Smooth muscle cell (in vitro differentiated cells): ENCODE results near the gene LRRC53. TPM values are rescaled to one million over a fixed set of nuclear protein-coding genes. Genes with fewer than 3 reads are reported as not detected.

Experiments used
- DNase-seq: peaks from one replicate; lab custom pipeline; 2025; ENCODE audit not compliant: unreplicated experiment; lab: John Stamatoyannopoulos, UW
- H2AFZ ChIP-seq: fragments of 200-600 bp; sonication (generic); 2 replicates; pipeline ENCODE4 v1.6.0; 2016; ENCODE audit warnings: antibody characterized with exemption, low read depth, mild to moderate bottlenecking
- H3F3A ChIP-seq: fragments of 200-600 bp; sonication (generic); 2 replicates; pipeline ENCODE4 v1.6.0; 2017; ENCODE audit warnings: antibody characterized with exemption, low read depth
- H3K27ac ChIP-seq: fragments of 200-600 bp; sonication (generic); 2 replicates; pipeline ENCODE4 v1.5.1; 2016; ENCODE audit warnings: low read depth, mild to moderate bottlenecking
- H3K27me3 ChIP-seq: fragments of 200-600 bp; sonication (generic); 2 replicates; pipeline ENCODE4 v1.6.1; 2016; ENCODE audit warnings: low read depth, mild to moderate bottlenecking
- H3K36me3 ChIP-seq: fragments of 200-600 bp; sonication (generic); 2 replicates; pipeline ENCODE4 v1.5.1; 2016; ENCODE audit warnings: low read depth
- H3K4me1 ChIP-seq: fragments of 200-600 bp; sonication (generic); 2 replicates; pipeline ENCODE4 v1.5.1; 2016; ENCODE audit warnings: low read depth
- H3K4me2 ChIP-seq: fragments of 200-600 bp; sonication (generic); 2 replicates; pipeline ENCODE4 v1.6.0; 2016; ENCODE audit warnings: mild to moderate bottlenecking
- H3K4me3 ChIP-seq: fragments of 200-600 bp; sonication (generic); 2 replicates; pipeline ENCODE4 v1.5.1; 2016; ENCODE audit warnings: mild to moderate bottlenecking
- H3K79me2 ChIP-seq: fragments of 200-600 bp; sonication (generic); 2 replicates; pipeline ENCODE4 v1.6.0; 2016; ENCODE audit warnings: low read depth, mild to moderate bottlenecking
- H3K9ac ChIP-seq: fragments of 200-600 bp; sonication (generic); 2 replicates; pipeline ENCODE4 v1.6.0; 2016; ENCODE audit warnings: low read depth
- H3K9me3 ChIP-seq: fragments of 200-600 bp; sonication (generic); replicated peaks from 2 replicates; pipeline ENCODE4 v1.5.1; 2016; ENCODE audit warnings: low read depth
- H4K20me1 ChIP-seq: fragments of 200-600 bp; sonication (generic); 2 replicates; pipeline ENCODE4 v1.6.0; 2016; ENCODE audit warnings: low read depth
- CTCF ChIP-seq: fragments of 200-600 bp; sonication (generic); IDR thresholded peaks from 2 replicates; pipeline ENCODE4 v1.5.1; 2017; ENCODE audit warnings: borderline replicate concordance, mild to moderate bottlenecking, antibody characterized with exemption; ENCODE audit not compliant: insufficient read depth, poor library complexity, severe bottlenecking
- WGBS: methylation state at CpG from one replicate; pipeline ENCODE4 v1.1.7; 2016; ENCODE audit warnings: low lambda C conversion rate; 5-methylcytosine and 5-hydroxymethylcytosine counted together
- polyA plus RNA-seq: library from polyadenylated mRNA; unstranded; fragments of >200 nt; fragmentation: Nextera tagmentation; extraction: Ambion mirVana; gene quantifications from 2 replicates; pipeline ENCODE4 v1.2.1, GENCODE V29; 2016
- total RNA-seq: library from RNA; depleted of rRNA; stranded (reverse); fragments of >200 nt; gene quantifications from 2 replicates; pipeline ENCODE4 v1.2.3, GENCODE V29; 2014

Gene LRRC53
- total and polyA plus RNA-seq, 2 experiments from 2014 or later, result not detected

- H3K27me3 ChIP-seq, result no peaks in the 10 kb centered on the region
- TF ChIP-seq CTCF, result no peak
- H3K36me3 ChIP-seq, result no peaks in the 10 kb centered on the region
- H4K20me1 ChIP-seq, result peaks cover 7% of the 10 kb centered on the region
- H3K79me2 ChIP-seq, result no peaks in the 10 kb centered on the region
- WGBS, result 88% methylated on average over 3 of the region's 3 CpGs
- H3K27ac ChIP-seq, result no peak overlapping the region
- H3F3A ChIP-seq, result peaks cover 7% of the 10 kb centered on the region
- no peak overlapping the region for H2AFZ ChIP-seq
- no peak overlapping the region for H3K4me2 ChIP-seq
- no peak overlapping the region for H3K4me3 ChIP-seq
- DNase-seq, result no peak
- peaks cover 28% of the 10 kb centered on the region for H3K4me1 ChIP-seq
- no peak overlapping the region for H3K9ac ChIP-seq
- H3K9me3 ChIP-seq, result no peaks in the 10 kb centered on the region
These were observed 82.8 kb downstream of the LRRC53 start for GRCh38 chr1:74429580-74429979.

- DNase-seq, result no peak
- H3K9ac ChIP-seq, result no peak overlapping the region
- H3K4me2 ChIP-seq, result peak overlapping the region; percentile 78
- WGBS, result 17% methylated on average over 1 of the region's 1 CpG
- no peaks in the 10 kb centered on the region for H3K27me3 ChIP-seq
- H2AFZ ChIP-seq, result no peak overlapping the region
- peaks cover 7% of the 10 kb centered on the region for H3F3A ChIP-seq
- no peaks in the 10 kb centered on the region for H3K36me3 ChIP-seq
- H4K20me1 ChIP-seq, result peaks cover 7% of the 10 kb centered on the region
- TF ChIP-seq CTCF, result no peak
- no peak overlapping the region for H3K4me3 ChIP-seq
- H3K27ac ChIP-seq, result no peak overlapping the region
- H3K9me3 ChIP-seq, result no peaks in the 10 kb centered on the region
- no peaks in the 10 kb centered on the region for H3K79me2 ChIP-seq
- peaks cover 24% of the 10 kb centered on the region for H3K4me1 ChIP-seq
These were observed 84.7 kb downstream of the LRRC53 start for GRCh38 chr1:74427681-74428080.

GRCh38 chr1:74426208-74426937 is 86.0 kb downstream of the LRRC53 start:
- Histone ChIP-seq H3K27me3 (no peaks in the 10 kb centered on the region), H3K4me3 (peak overlapping the region; percentile 18), H3K27ac (peak overlapping the region; percentile 76), H2AFZ (no peak overlapping the region), H3K9me3 (no peaks in the 10 kb centered on the region), H3K4me2 (peak overlapping the region; percentile 78), H3F3A (peaks cover 7% of the 10 kb centered on the region), H3K36me3 (no peaks in the 10 kb centered on the region), H3K4me1 (peaks cover 24% of the 10 kb centered on the region), H3K79me2 (no peaks in the 10 kb centered on the region), H3K9ac (no peak overlapping the region), H4K20me1 (peaks cover 7% of the 10 kb centered on the region)
- TF ChIP-seq CTCF, result no peak
- DNase-seq, result no peak
- WGBS, result 21% methylated on average over 7 of the region's 7 CpGs

- Histone ChIP-seq H2AFZ (no peak overlapping the region), H3K79me2 (no peaks in the 10 kb centered on the region), H3K4me3 (no peak overlapping the region), H3K36me3 (no peaks in the 10 kb centered on the region), H3K4me2 (peak overlapping the region; percentile 78), H3F3A (peaks cover 7% of the 10 kb centered on the region), H3K4me1 (peaks cover 22% of the 10 kb centered on the region), H3K27ac (peak overlapping the region; percentile 76), H3K9me3 (no peaks in the 10 kb centered on the region), H4K20me1 (peaks cover 7% of the 10 kb centered on the region), H3K9ac (no peak overlapping the region), H3K27me3 (no peaks in the 10 kb centered on the region)
- no peak for DNase-seq
- 45% methylated on average over 6 of the region's 6 CpGs for WGBS
- no peak for TF ChIP-seq CTCF
These were observed 86.7 kb downstream of the LRRC53 start for GRCh38 chr1:74425676-74426075.
